Testis (tissue), 3 donors: ENCODE results near the gene MEFV. TPM values are rescaled to one million over a fixed set of nuclear protein-coding genes. Genes with fewer than 3 reads are reported as not detected.
A peak's percentile ranks its signal among the peaks of the same experiment; 100 is the strongest.

Experiments
- DNase-seq: peaks from one replicate; pipeline ENCODE4 v3.0.0-alpha.2; 2019
- H3K27ac ChIP-seq, 2 donors: fragments of 200-600 bp; sonication (generic); one replicate each; pipeline ENCODE4 v1.5.1; 2019
- H3K27me3 ChIP-seq: fragments of 200-600 bp; sonication (generic); one replicate; pipeline ENCODE4 v1.5.1; 2019
- H3K36me3 ChIP-seq: fragments of 200-600 bp; sonication (generic); one replicate; pipeline ENCODE4 v1.5.1; 2017; ENCODE audit warnings: low read depth; ENCODE audit errors: missing control alignments
- H3K4me1 ChIP-seq: fragments of 200-600 bp; sonication (generic); one replicate; pipeline ENCODE4 v1.5.1; 2019
- H3K4me3 ChIP-seq, 2 donors: fragments of 200-600 bp; sonication (generic); one replicate each; pipeline ENCODE4 v1.5.1; 2017 to 2019
- H3K9me3 ChIP-seq: fragments of 200-600 bp; sonication (generic); one replicate; pipeline ENCODE4 v1.5.1; 2017
- POLR2A ChIP-seq: fragments of 450-650 bp; IDR thresholded peaks from one replicate; pipeline ENCODE4 v1.6.1; 2017; ENCODE audit warnings: antibody characterized with exemption, mild to moderate bottlenecking, moderate library complexity
- WGBS, 2 donors: methylation state at CpG; one replicate each; pipeline ENCODE4 v1.1.5; 2018; 5-methylcytosine and 5-hydroxymethylcytosine counted together
- intact Hi-C: fragments of 100-400 bp; cut with DNase I; formaldehyde crosslinking; loops from one replicate; pipeline ENCODE4 v1.15.1; 2023; ENCODE audit warnings: low total_unique reads
- polyA plus RNA-seq: library from polyadenylated mRNA; stranded (reverse); fragments of 350-450 nt; fragmentation: Illumina TruSeq; extraction: RNeasy Lipid Tissue Mini Kit (QIAGEN cat#74804); gene quantifications from one replicate; pipeline ENCODE4 v1.2.3, GENCODE V29; 2014; ENCODE audit warnings: low read depth, low replicate concordance; ENCODE audit not compliant: insufficient read depth
- total RNA-seq, 2 donors: library from RNA; depleted of rRNA; stranded (reverse); fragments of >200 nt; gene quantifications; one replicate each; pipeline ENCODE4 v1.2.3, GENCODE V29; 2016
- TF ChIP-seq, protein P1 (sequence below), 3 experiments: fragments of 450-650 bp in 2 of 3; fragments of 200-600 bp in 1 of 3; sonication (generic) in 1 of 3; IDR thresholded peaks; one replicate each; pipeline ENCODE4 v1.5.1; 2016 to 2019; ENCODE audit warnings: antibody characterized with exemption in 3 of 3, mild to moderate bottlenecking in 2 of 3, moderate library complexity in 1 of 3

Gene MEFV
- total and polyA plus RNA-seq, 3 donors from 2014 or later: 2.6 to 5.7 (median 5.2) TPM

DNA sequence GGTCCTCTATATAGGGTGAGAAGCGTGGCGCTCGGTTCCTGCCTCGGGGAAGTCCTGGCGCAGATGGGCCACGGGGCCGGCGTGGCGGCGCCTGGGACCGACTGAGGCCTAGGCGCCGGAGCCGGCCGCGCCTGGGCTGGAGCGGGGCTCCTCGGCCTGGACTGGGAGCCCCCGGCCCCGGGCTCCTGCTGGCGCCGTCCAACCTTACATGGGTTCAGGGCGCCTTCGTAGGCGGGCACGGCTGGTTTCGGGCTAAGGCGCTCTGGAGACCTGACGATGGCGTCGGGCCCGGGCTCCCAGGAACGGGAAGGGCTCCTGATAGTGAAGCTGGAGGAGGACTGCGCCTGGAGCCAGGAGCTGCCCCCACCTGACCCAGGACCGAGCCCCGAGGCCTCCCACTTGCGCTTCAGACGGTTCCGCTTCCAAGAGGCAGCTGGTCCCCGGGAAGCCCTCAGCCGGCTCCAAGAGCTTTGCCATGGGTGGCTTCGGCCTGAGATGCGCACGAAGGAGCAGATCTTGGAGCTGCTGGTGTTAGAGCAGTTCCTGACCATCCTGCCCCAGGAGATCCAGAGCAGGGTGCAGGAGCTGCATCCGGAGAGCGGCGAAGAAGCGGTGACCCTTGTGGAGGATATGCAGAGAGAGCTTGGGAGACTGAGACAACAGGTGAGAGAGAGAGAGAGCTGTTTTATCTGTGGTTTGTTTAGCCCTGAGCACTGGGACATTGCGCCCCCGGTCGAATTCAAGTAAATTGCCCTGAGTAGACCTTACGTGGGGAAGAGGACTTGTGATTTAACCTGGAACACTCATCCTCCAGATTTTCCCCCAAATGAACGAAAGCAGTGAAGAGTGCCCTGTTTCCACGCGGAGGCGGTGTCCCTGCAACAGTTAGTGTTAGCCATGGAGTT is 27.4 kb upstream of the MEFV start:
- H3K4me3 ChIP-seq: peak overlapping the region; percentile 86 to 91
- intact Hi-C loops: no loop called here
- TF ChIP-seq, protein P1, sequence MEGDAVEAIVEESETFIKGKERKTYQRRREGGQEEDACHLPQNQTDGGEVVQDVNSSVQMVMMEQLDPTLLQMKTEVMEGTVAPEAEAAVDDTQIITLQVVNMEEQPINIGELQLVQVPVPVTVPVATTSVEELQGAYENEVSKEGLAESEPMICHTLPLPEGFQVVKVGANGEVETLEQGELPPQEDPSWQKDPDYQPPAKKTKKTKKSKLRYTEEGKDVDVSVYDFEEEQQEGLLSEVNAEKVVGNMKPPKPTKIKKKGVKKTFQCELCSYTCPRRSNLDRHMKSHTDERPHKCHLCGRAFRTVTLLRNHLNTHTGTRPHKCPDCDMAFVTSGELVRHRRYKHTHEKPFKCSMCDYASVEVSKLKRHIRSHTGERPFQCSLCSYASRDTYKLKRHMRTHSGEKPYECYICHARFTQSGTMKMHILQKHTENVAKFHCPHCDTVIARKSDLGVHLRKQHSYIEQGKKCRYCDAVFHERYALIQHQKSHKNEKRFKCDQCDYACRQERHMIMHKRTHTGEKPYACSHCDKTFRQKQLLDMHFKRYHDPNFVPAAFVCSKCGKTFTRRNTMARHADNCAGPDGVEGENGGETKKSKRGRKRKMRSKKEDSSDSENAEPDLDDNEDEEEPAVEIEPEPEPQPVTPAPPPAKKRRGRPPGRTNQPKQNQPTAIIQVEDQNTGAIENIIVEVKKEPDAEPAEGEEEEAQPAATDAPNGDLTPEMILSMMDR (IDR thresholded peaks at IDR 0.05): no peak
- no peak for TF ChIP-seq POLR2A
- peaks cover 16% of the 10 kb centered on the region for H3K4me1 ChIP-seq
- H3K27ac ChIP-seq: peak overlapping the region; percentile 89 to 99
- no peaks in the 10 kb centered on the region for H3K27me3 ChIP-seq
- 4 to 9% methylated on average over 18 to 46 of the region's 56 CpGs for WGBS, 2 donors
- H3K9me3 ChIP-seq: no peaks in the 10 kb centered on the region
- no peaks in the 10 kb centered on the region for H3K36me3 ChIP-seq
- DNase-seq: no peak

DNA sequence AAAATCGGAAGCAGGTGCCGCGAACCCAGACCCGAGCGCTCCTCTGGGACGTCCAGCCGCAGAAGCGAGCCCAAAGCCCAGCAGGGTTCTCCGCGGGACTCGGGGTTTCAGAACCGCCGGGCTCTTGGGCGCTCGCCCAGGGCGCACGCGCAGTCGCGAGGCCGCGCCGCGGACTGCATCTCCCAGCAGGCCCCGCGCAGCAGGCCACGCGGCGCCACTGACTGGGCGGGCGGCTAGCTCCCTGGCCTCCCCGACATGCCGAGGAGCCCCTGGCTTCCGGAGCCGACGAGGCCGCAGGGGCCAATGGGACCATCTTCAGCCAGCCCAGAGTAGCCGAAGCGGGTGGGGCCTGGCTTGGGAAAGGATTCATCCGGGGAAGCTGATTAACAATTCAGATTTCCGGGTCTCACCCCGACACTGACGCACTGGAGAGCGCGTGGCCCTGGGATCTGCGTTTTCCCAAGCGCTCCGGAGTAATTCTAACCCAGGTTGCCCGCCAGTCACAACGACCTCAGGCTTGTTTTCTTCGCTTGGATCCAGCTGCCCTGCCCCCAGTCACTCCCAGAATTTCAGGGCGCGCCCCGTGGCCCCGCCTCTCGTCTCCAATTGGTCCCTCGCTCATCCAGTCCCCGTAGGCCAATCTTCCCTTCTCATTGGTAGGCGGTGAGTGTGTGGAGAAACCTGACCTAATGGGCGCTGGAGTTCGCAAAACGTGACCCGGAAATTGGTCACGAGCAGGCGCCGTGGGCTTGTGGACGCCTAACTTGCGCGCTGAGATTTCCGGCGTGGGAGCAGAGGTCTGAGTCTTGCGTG is 26.5 kb upstream of the MEFV start, which contains the start of gene ZNF263:
Gene ZNF263 (plus strand): TSS at position 762 of the 813 bp plus-strand sequence. CDS start 328 bp downstream, outside the sequence.
- Histone ChIP-seq H3K27ac (peak within 1 kb of the TSS; percentile 89 to 99), H3K36me3 (no peaks in the 10 kb centered on the region), H3K9me3 (no peaks in the 10 kb centered on the region), H3K4me3 (peak within 1 kb of the TSS; percentile 86 to 91), H3K4me1 (peaks cover 16% of the 10 kb centered on the region), H3K27me3 (no peaks in the 10 kb centered on the region)
- 0 to 1% methylated on average over 20 to 49 of the region's 72 CpGs for WGBS, 2 donors
- TF ChIP-seq POLR2A: no peak
- TF ChIP-seq, protein P1 (IDR thresholded peaks at IDR 0.05): peak in 1 of 3 experiments; percentile 27
- intact Hi-C loops: no loop called here
- peak; percentile 97 for DNase-seq

DNA sequence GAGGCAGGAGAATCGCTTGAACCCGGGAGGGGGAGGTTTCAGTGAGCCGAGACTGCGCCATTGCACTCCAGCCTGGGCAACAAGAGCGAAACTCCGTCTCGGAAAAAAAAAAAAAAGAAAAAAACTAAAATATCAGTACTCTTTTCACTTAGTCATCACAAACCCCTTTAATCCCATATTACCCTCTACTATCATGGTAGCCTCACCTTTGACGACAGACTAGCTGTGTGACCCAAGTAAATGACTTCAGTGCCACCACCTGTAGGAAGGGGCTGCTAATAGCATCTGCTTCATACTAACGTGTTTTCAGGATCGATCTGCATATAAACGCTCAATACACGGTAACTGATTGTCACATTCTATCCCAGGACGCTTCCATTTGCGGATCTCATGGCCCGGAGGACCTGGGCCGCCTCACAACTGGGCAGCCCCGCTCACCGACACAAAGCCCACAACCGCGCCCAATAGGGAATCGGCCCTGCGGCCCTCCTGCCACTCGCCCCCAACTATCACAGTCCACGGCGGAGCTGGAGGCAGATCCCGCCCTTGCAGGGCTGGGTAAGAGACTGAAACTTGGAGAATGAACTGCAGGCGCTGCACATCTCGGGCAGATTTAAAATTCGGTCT is 25.8 kb upstream of the MEFV start:
- DNase-seq: no peak
- Histone ChIP-seq H3K36me3 (no peaks in the 10 kb centered on the region), H3K27ac (peak overlapping the region; percentile 89 to 99), H3K4me1 (peaks cover 16% of the 10 kb centered on the region), H3K27me3 (no peaks in the 10 kb centered on the region), H3K4me3 (peak overlapping the region; percentile 86 to 91), H3K9me3 (no peaks in the 10 kb centered on the region)
- WGBS, 2 donors: 14 to 24% methylated on average over 16 to 29 of the region's 29 CpGs
- intact Hi-C loops: no loop called here
- TF ChIP-seq, protein P1 (IDR thresholded peaks at IDR 0.05): no peak
- no peak for TF ChIP-seq POLR2A

DNA sequence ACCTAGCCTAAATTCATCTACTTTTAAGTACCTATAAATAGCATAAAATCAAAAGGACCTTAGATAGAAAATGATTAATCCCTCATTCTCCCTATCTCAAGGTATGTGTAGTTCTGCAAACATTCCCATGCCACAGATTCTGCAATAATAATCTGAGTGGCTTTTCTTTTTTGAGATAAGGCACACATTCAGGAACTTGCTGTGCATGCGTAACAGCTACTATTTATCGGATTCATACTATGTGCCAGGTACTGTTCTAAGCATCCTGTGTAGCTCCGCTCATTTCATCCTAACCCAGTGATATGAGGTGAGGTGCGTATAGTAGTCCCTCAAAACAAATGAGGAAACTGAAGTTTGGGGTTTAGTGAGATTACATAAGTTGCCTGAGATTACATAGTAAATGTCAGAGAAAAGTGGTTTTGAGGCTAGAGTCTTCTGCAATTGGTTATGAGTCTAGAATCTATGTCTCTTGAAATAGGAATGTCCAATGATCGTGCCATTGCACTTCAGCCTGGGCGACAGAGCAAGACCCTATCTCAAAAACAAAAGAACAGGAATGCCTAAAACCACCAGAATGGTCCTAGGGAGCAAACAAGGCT is 24.9 kb upstream of the MEFV start:
- 54 to 72% methylated on average over 6 of the region's 6 CpGs for WGBS, 2 donors
- H3K27me3 ChIP-seq: no peaks in the 10 kb centered on the region
- H3K4me1 ChIP-seq: peaks cover 16% of the 10 kb centered on the region
- peak overlapping the region in 1 of 2 donors; percentile 91 for H3K4me3 ChIP-seq
- H3K27ac ChIP-seq: no peak overlapping the region
- H3K9me3 ChIP-seq: no peaks in the 10 kb centered on the region
- DNase-seq: peak; percentile 11
- intact Hi-C loops: no loop called here
- no peaks in the 10 kb centered on the region for H3K36me3 ChIP-seq
- TF ChIP-seq, protein P1 (IDR thresholded peaks at IDR 0.05): no peak
- TF ChIP-seq POLR2A: no peak
